ENCODE measurements around the gene SENP8. TPM values are rescaled to one million over a fixed set of nuclear protein-coding genes. Genes with fewer than 3 reads are reported as not detected.

SENP8 gene
- total RNA-seq, 4 donors from 2014 or later = 1.5 to 2.8 (median 1.8) TPM

GRCh38 chr15:72172796-72173195 is 54.6 kb downstream of the SENP8 start:
- no peak overlapping the region for H3K27ac ChIP-seq
- H3K4me3 ChIP-seq = no peak overlapping the region
- peaks cover 0 to 10% (median 0%) of the 10 kb centered on the region in 4 donors for H3K27me3 ChIP-seq
- 83 to 85% methylated on average over 4 to 5 of the region's 5 CpGs for WGBS, 2 donors
- intact Hi-C loops (cut with DNase I) = no loop called here
- H3K36me3 ChIP-seq = no peaks in the 10 kb centered on the region
- DNase-seq = no peak
- no peak for TF ChIP-seq POLR2A (IDR thresholded peaks at IDR 0.05)
- TF ChIP-seq, protein P1, sequence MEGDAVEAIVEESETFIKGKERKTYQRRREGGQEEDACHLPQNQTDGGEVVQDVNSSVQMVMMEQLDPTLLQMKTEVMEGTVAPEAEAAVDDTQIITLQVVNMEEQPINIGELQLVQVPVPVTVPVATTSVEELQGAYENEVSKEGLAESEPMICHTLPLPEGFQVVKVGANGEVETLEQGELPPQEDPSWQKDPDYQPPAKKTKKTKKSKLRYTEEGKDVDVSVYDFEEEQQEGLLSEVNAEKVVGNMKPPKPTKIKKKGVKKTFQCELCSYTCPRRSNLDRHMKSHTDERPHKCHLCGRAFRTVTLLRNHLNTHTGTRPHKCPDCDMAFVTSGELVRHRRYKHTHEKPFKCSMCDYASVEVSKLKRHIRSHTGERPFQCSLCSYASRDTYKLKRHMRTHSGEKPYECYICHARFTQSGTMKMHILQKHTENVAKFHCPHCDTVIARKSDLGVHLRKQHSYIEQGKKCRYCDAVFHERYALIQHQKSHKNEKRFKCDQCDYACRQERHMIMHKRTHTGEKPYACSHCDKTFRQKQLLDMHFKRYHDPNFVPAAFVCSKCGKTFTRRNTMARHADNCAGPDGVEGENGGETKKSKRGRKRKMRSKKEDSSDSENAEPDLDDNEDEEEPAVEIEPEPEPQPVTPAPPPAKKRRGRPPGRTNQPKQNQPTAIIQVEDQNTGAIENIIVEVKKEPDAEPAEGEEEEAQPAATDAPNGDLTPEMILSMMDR (IDR thresholded peaks at IDR 0.05) = no peak
- H3K4me1 ChIP-seq = peaks cover 0 to 20% (median 4%) of the 10 kb centered on the region in 3 donors
- no peaks in the 10 kb centered on the region for H3K9me3 ChIP-seq

- peaks cover 0 to 10% (median 0%) of the 10 kb centered on the region in 4 donors for H3K27me3 ChIP-seq
- H3K27ac ChIP-seq = no peak overlapping the region
- TF ChIP-seq, protein P1 (IDR thresholded peaks at IDR 0.05) = no peak
- TF ChIP-seq POLR2A (IDR thresholded peaks at IDR 0.05) = no peak
- H3K36me3 ChIP-seq = no peaks in the 10 kb centered on the region
- no peaks in the 10 kb centered on the region for H3K9me3 ChIP-seq
- WGBS, 2 donors = 84 to 100% methylated on average over 1 to 6 of the region's 6 CpGs
- intact Hi-C loops (cut with DNase I) = no loop called here
- peaks cover 0 to 25% (median 9%) of the 10 kb centered on the region in 3 donors for H3K4me1 ChIP-seq
- DNase-seq = no peak
- no peak overlapping the region for H3K4me3 ChIP-seq
Measured at GRCh38 chr15:72173401-72173800, 55.2 kb downstream of the SENP8 start.

GRCh38 chr15:72173864-72174550 is 55.8 kb downstream of the SENP8 start:
- intact Hi-C loops (cut with DNase I) = no loop called here
- Histone ChIP-seq H3K36me3 (no peaks in the 10 kb centered on the region), H3K4me3 (no peak overlapping the region), H3K27ac (no peak overlapping the region), H3K27me3 (peaks cover 0 to 10% (median 0%) of the 10 kb centered on the region in 4 donors), H3K9me3 (no peaks in the 10 kb centered on the region), H3K4me1 (peaks cover 0 to 25% (median 9%) of the 10 kb centered on the region in 3 donors)
- WGBS, 2 donors = 89 to 90% methylated on average over 6 to 12 of the region's 12 CpGs
- DNase-seq = no peak
- no peak for TF ChIP-seq POLR2A (IDR thresholded peaks at IDR 0.05)
- TF ChIP-seq, protein P1 (IDR thresholded peaks at IDR 0.05) = no peak

DNA sequence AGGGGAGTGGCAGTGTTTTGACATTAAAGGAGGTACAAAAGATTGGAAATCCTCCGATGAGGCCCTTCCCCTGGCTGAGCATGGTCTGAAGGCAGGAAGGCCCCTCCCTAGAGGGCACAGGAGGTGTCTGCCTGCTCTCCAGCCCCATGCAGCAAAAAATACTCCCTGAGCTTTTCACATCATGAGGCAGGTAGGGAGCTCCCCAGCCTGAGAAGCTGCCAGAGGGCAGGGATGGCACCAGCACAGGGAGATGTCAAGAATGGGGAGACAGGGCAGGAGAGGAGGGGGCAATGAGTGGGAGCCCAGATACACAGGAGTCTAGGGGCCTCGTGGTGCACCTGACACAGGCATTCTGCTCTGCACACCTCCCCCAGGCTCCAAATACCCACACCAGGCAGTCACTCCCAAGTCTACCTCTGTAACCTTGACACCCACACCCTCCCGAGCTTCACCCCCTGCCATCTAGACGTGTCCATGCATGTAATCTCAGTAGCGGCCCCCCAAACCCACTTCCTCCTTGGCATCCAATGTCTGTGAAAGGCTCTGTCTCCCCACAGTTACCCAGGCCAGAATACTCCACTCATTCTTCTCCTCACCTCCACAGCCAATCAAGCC is 56.5 kb downstream of the SENP8 start:
- intact Hi-C loops (cut with DNase I) = no loop called here
- no peak for DNase-seq
- WGBS, 2 donors = 25 to 37% methylated on average over 4 of the region's 5 CpGs
- Histone ChIP-seq H3K27ac (no peak overlapping the region), H3K9me3 (no peaks in the 10 kb centered on the region), H3K36me3 (no peaks in the 10 kb centered on the region), H3K4me1 (peaks cover 2 to 30% (median 13%) of the 10 kb centered on the region in 3 donors), H3K27me3 (peaks cover 0 to 10% (median 0%) of the 10 kb centered on the region in 4 donors), H3K4me3 (no peak overlapping the region)
- TF ChIP-seq POLR2A (IDR thresholded peaks at IDR 0.05) = no peak
- TF ChIP-seq, protein P1 (IDR thresholded peaks at IDR 0.05) = no peak
